HepG2 (cell line): ENCODE measurements around the gene UBQLN2. TPM values are rescaled to one million over a fixed set of nuclear protein-coding genes. Genes with fewer than 3 reads are reported as not detected.

Source experiments
- ATAC-seq: fragments of 200-7000 bp; cut with Tn5 transposase; 3 replicates; pipeline ENCODE4 v1.9.1; 2020; ENCODE audit warnings: mild to moderate bottlenecking, moderate library complexity
- BruUV-seq: library from RNA; stranded (reverse); fragments of 400-500 nt; replicated peaks from 2 replicates; lab custom pipeline; 2021; lab: Mats Ljungman, UMichigan
- CTCF ChIA-PET: fragments of 300-600 bp; formaldehyde crosslinking; extraction: SDS; loops from one replicate; lab custom pipeline; 2021; ENCODE audit warnings: low total read pairs, inconsistent platforms, low intra/inter-chr PET ratio; lab: Yijun Ruan, JAX
- POLR2A ChIA-PET: fragments of 350-600 bp; sonication (Branson Sonifier 250); formaldehyde crosslinking; loops from one replicate; lab custom pipeline; 2020; ENCODE audit warnings: antibody characterized with exemption, inconsistent platforms; lab: Yijun Ruan, JAX
- DNase-seq: peaks from one replicate; pipeline ENCODE4 v3.0.0-alpha.2; 2015; ENCODE audit warnings: low spot score
- FAIRE-seq: peaks from 3 replicates; lab custom pipeline; 2011; peaks lifted over from hg19 to GRCh38; lab: Jason Lieb, UNC
- H2AFZ ChIP-seq: one replicate; pipeline ENCODE4 v1.6.1; 2011; ENCODE audit warnings: low read length, inconsistent platforms
- H3K27ac ChIP-seq: fragments of 300-600 bp; 3 replicates; pipeline ENCODE4 v1.8.0; 2011; ENCODE audit warnings: mixed run types, mild to moderate bottlenecking, mixed read lengths, low read length, inconsistent platforms; ENCODE audit not compliant: insufficient read depth; ENCODE audit errors: extremely low read length
- H3K27me3 ChIP-seq, 2 experiments: fragments of 200-600 bp in 1 of 2; 2 replicates in 1 of 2; 3 replicates in 1 of 2; pipeline versions ENCODE4 v1.6.0 to v1.8.0; 2011; ENCODE audit warnings: low read length in 2 of 2, mild to moderate bottlenecking in 2 of 2, moderate library complexity in 2 of 2, inconsistent platforms in 1 of 2; ENCODE audit not compliant: insufficient read depth in 2 of 2, control insufficient read depth in 1 of 2
- H3K36me3 ChIP-seq, 2 experiments: fragments of 200-600 bp in 1 of 2; replicated peaks in 1 of 2; 2 replicates in 1 of 2; 3 replicates in 1 of 2; pipeline versions ENCODE4 v1.5.1 to v1.8.0; 2011; ENCODE audit warnings: low read length in 2 of 2, inconsistent platforms in 1 of 2; ENCODE audit not compliant: insufficient read depth in 2 of 2, control insufficient read depth in 1 of 2
- H3K4me1 ChIP-seq: 2 replicates; pipeline ENCODE4 v1.5.1; 2012; ENCODE audit warnings: low read length, inconsistent platforms; ENCODE audit not compliant: insufficient read depth
- H3K4me2 ChIP-seq: 2 replicates; pipeline ENCODE4 v1.6.0; 2011; ENCODE audit warnings: low read depth, low read length, inconsistent platforms
- H3K4me3 ChIP-seq, 3 experiments: fragments of 200-600 bp in 1 of 3; sonication (generic), shearing (Covaris generic) in 1 of 3; replicated peaks in 1 of 3; 2 replicates each; pipeline ENCODE4 v1.5.1; 2011 to 2016; ENCODE audit warnings: low read length in 3 of 3, inconsistent platforms in 2 of 3, low read depth in 2 of 3, mild to moderate bottlenecking in 2 of 3, control low read depth in 1 of 3, mixed read lengths in 1 of 3; ENCODE audit not compliant: insufficient read depth in 1 of 3
- H3K79me2 ChIP-seq: one replicate; pipeline ENCODE4 v1.6.1; 2011; ENCODE audit warnings: low read length, inconsistent platforms; ENCODE audit not compliant: insufficient read depth
- H3K9ac ChIP-seq: 2 replicates; pipeline ENCODE4 v1.6.0; 2011; ENCODE audit warnings: mild to moderate bottlenecking, low read depth, low read length, inconsistent platforms; ENCODE audit not compliant: insufficient read depth
- H3K9me3 ChIP-seq: 2 replicates; pipeline ENCODE4 v1.5.1; 2012; ENCODE audit warnings: mild to moderate bottlenecking, low read length
- H4K20me1 ChIP-seq: 2 replicates; pipeline ENCODE4 v1.6.0; 2011; ENCODE audit warnings: inconsistent platforms, mild to moderate bottlenecking, low read length, moderate library complexity; ENCODE audit not compliant: insufficient read depth
- SIX4 ChIP-seq: sonication (generic); formaldehyde crosslinking; IDR thresholded peaks from 2 replicates; pipeline ENCODE4 v1.4.0; 2020; ENCODE audit warnings: missing genetic modification reagents
- ZNF629 ChIP-seq: sonication (generic); formaldehyde crosslinking; conservative IDR thresholded peaks from 2 replicates; pipeline ENCODE4 v1.5.0; 2020; ENCODE audit warnings: missing genetic modification reagents
- ZNF652 ChIP-seq: IDR thresholded peaks from 2 replicates; pipeline ENCODE4 v1.6.1; 2016; ENCODE audit warnings: low read depth, borderline replicate concordance
- ZNF713 ChIP-seq: sonication (generic); formaldehyde crosslinking; IDR thresholded peaks from 2 replicates; pipeline ENCODE4 v1.4.0; 2020; ENCODE audit warnings: mild to moderate bottlenecking, missing genetic modification reagents
- ZSCAN30 ChIP-seq: sonication (generic); formaldehyde crosslinking; IDR thresholded peaks from 2 replicates; pipeline ENCODE4 v1.5.0; 2020; ENCODE audit warnings: mild to moderate bottlenecking, missing genetic modification reagents
- WGBS: methylation state at CpG from one replicate; pipeline ENCODE4 v1.1.6; 2017; ENCODE audit warnings: low lambda C conversion rate; 5-methylcytosine and 5-hydroxymethylcytosine counted together
- in situ Hi-C: cut with HindIII; loops from 2 replicates; pipeline ENCODE4 v1.10.0; 2017; ENCODE audit warnings: low pct_unique_long_range_greater_than_20kb; ENCODE audit not compliant: extremely low pct_ligation_motif_present
- intact Hi-C: fragments of 100-400 bp; cut with micrococcal nuclease; formaldehyde crosslinking; loops from one replicate; pipeline ENCODE4 v1.10.0; 2022; ENCODE audit not compliant: unreplicated experiment
- polyA plus RNA-seq, 8 experiments: library from polyadenylated mRNA; depleted of rRNA in 3 of 8; stranded (reverse) in 7 of 8; unstranded in 1 of 8; fragments of >200 nt; fragmentation: Illumina TruSeq in 4 of 8; extraction: Trizol in 4 of 8; gene quantifications; 2 replicates each; pipeline versions ENCODE4 v1.2.1 to v1.2.3, GENCODE V29; 2011 to 2016; ENCODE audit warnings: low read depth in 4 of 8, missing spikeins in 1 of 8, mixed read lengths in 1 of 8; ENCODE audit not compliant: insufficient read depth in 1 of 8
- total RNA-seq, 5 experiments: library from RNA; depleted of rRNA; stranded (reverse); fragments of >200 nt; fragmentation: Illumina TruSeq; extraction: Trizol; gene quantifications; 2 replicates each; pipeline ENCODE4 v1.2.3, GENCODE V29; 2016; ENCODE audit warnings: low read depth in 1 of 5
- TF ChIP-seq, protein P1 (sequence below): sonication (generic); formaldehyde crosslinking; IDR thresholded peaks from 2 replicates; pipeline ENCODE4 v1.8.0; 2022; ENCODE audit warnings: mild to moderate bottlenecking, missing genetic modification reagents, borderline replicate concordance
- TF ChIP-seq, protein P2 (sequence below): sonication (generic); formaldehyde crosslinking; IDR thresholded peaks from 2 replicates; pipeline ENCODE4 v1.5.1; 2020; ENCODE audit warnings: missing genetic modification reagents, mild to moderate bottlenecking, borderline replicate concordance

The UBQLN2 gene
- total and polyA plus RNA-seq, 2 of the 13 experiments (the other 11 are each of a cell fraction or from before 2014, with no cell fraction given): 4.1 to 7.2 TPM

DNA sequence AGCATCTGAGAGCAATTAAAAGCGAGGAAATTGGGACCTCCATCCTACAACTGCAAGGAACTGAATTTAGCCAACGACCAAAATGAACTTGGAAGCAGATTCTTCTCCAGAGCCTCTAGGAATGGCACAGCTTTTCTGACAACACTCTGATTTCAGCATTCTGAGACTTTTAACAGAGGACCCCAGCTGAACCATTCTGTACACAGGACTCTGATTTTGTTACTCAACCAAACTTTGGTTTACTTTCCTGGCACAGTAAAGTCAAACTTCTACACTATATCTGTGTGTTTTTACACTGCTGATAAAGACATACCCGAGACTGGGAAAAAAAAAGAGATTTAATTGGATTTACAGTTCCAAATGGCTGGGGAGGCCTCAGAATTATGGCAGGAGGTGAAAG, 37.6 kb downstream of the UBQLN2 start:
- no peaks in the 10 kb centered on the region for H3K27me3 ChIP-seq
- DNase-seq (no peak), ATAC-seq (no peak)
- CTCF ChIA-PET: no interaction called here
- H3K4me3 ChIP-seq: no peak overlapping the region
- H3K79me2 ChIP-seq: no peaks in the 10 kb centered on the region
- H3K4me1 ChIP-seq: peaks cover 20% of the 10 kb centered on the region
- 51% methylated on average over 3 of the region's 3 CpGs for WGBS
- intact Hi-C loops: no loop called here
- no peaks in the 10 kb centered on the region for H3K9me3 ChIP-seq
- no peak overlapping the region for H3K9ac ChIP-seq
- H3K36me3 ChIP-seq: no peaks in the 10 kb centered on the region
- H2AFZ ChIP-seq: no peak overlapping the region
- H3K4me2 ChIP-seq: no peak overlapping the region
- BruUV-seq: no TSS peak
- TF ChIP-seq ZNF629 (CRISPR knock-in tag) (no peak), SIX4 (CRISPR knock-in tag) (no peak), ZNF713 (CRISPR knock-in tag) (no peak), ZNF652 (no peak), ZSCAN30 (CRISPR knock-in tag) (no peak)
- TF ChIP-seq, protein P1, sequence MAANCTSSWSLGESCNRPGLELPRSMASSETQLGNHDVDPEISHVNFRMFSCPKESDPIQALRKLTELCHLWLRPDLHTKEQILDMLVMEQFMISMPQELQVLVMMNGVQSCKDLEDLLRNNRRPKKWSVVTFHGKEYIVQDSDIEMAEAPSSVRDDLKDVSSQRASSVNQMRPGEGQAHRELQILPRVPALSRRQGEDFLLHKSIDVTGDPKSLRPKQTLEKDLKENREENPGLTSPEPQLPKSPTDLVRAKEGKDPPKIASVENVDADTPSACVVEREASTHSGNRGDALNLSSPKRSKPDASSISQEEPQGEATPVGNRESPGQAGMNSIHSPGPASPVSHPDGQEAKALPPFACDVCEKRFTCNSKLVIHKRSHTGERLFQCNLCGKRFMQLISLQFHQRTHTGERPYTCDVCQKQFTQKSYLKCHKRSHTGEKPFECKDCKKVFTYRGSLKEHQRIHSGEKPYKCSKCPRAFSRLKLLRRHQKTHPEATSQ (CRISPR knock-in tag): no peak
- TF ChIP-seq, protein P2, sequence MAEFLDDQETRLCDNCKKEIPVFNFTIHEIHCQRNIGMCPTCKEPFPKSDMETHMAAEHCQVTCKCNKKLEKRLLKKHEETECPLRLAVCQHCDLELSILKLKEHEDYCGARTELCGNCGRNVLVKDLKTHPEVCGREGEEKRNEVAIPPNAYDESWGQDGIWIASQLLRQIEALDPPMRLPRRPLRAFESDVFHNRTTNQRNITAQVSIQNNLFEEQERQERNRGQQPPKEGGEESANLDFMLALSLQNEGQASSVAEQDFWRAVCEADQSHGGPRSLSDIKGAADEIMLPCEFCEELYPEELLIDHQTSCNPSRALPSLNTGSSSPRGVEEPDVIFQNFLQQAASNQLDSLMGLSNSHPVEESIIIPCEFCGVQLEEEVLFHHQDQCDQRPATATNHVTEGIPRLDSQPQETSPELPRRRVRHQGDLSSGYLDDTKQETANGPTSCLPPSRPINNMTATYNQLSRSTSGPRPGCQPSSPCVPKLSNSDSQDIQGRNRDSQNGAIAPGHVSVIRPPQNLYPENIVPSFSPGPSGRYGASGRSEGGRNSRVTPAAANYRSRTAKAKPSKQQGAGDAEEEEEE (CRISPR knock-in tag): no peak
- TF ChIP-seq, all 625 proteins: peak for 0
- FAIRE-seq: no peak
- H4K20me1 ChIP-seq: no peaks in the 10 kb centered on the region
- H3K27ac ChIP-seq: no peak overlapping the region
- in situ Hi-C loops: no loop called here
- POLR2A ChIA-PET: no interaction called here
